ENCODE measurements around the gene RPS6KB2.
"Not testable (repeated sequence)": the region's sequence is repeated elsewhere in the genome, so short reads cannot be mapped to it uniquely, and the experiment has no call there.

Gene RPS6KB2

DNA sequence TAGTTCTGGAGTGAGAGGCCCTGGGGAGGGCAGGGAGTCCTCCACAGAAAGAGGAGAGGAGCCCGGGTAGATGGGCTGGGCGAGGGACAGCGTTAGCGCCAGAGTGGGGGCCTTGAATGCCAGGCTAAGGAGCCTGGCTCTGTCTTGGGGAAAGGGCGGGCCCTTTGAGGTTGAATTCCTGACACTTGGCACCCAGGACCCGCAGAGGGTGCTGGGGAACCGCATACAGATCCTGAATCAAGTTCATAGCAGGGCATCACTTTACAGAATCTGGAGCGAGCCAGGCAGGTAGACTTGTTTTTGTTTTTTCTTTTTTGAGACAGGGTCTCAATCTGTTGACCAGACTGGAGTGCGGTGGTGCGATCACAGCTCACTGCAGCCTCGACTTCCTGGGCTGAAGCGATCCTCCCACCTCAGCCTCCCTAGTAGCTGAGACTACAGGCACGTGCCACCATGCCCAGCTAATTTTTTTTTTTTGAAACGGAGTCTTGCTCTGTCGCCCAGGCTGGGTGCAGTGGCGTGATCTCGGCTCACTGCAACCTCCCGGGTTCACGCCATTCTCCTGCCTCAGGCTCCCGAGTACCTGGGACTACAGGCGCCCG, 6.8 kb upstream of the RPS6KB2 start:
- Histone ChIP-seq H3K4me3 (peak overlapping the region in 4 of 10 experiments; percentile 62 to 75 (median 68); a peak in 6 of 20 replicates), H3K27me3 (peaks cover 0 to 23% (median 0%) of the 10 kb centered on the region in 11 experiments; a peak in 3 of 22 replicates), H3K4me1 (peaks cover 48 to 66% (median 56%) of the 10 kb centered on the region in 10 experiments), H3K4me2 (peak overlapping the region in 10 of 11 experiments; percentile 8 to 100 (median 96); a peak in 16 of 22 replicates), H3K9ac (no peak overlapping the region), H4K20me1 (peaks cover 0 to 35% (median 0%) of the 10 kb centered on the region in 11 experiments; a peak in 9 of 22 replicates), H3K27ac (no peak overlapping the region), H3K9me3 (replicated peaks in 1 of 11) (no peaks in the 10 kb centered on the region), H3K36me3 (no peaks in the 10 kb centered on the region)
- TF ChIP-seq Cebpa-rat (IDR thresholded peaks at IDR 0.05) = no peak

GRCh38 chr11:67422891-67423290, 5.4 kb upstream of the RPS6KB2 start:
- Histone ChIP-seq H3K4me2 (no peak overlapping the region), H3K9me3 (replicated peaks in 1 of 11) (no peaks in the 10 kb centered on the region), H3K27ac (no peak overlapping the region), H3K4me1 (peaks cover 41 to 61% (median 50%) of the 10 kb centered on the region in 10 experiments), H4K20me1 (peaks cover 0 to 25% (median 0%) of the 10 kb centered on the region in 11 experiments; a peak in 8 of 22 replicates), H3K36me3 (no peaks in the 10 kb centered on the region), H3K9ac (no peak overlapping the region), H3K4me3 (no peak overlapping the region), H3K27me3 (peaks cover 0 to 13% (median 0%) of the 10 kb centered on the region in 11 experiments; a peak in 2 of 22 replicates)
- no peak for TF ChIP-seq Cebpa-rat (IDR thresholded peaks at IDR 0.05)

DNA sequence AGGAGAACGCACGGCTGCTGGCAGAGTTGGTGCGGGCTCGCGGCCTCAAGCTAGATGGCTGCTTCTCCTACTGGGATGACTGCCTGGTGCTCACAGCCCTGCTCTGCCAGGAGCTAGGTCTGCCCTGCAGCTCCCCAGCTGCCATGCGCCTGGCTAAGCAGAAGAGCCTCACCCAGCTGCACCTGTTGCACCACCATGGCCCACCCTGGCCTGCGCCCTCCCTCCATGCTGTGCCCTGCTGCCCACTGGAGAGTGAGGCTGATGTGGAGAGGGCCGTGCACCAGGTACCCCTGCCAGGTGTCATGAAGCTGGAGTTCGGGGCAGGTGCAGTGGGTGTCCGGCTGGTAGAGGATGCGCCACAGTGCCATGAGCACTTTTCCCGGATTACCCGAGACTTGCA, 4.8 kb upstream of the RPS6KB2 start:
- no peaks in the 10 kb centered on the region for H3K36me3 ChIP-seq
- peaks cover 36 to 55% (median 45%) of the 10 kb centered on the region in 10 experiments for H3K4me1 ChIP-seq
- no peak overlapping the region for H3K4me2 ChIP-seq
- H4K20me1 ChIP-seq = peaks cover 0 to 19% (median 0%) of the 10 kb centered on the region in 11 experiments; a peak in 8 of 22 replicates
- no peaks in the 10 kb centered on the region for H3K9me3 ChIP-seq (replicated peaks in 1 of 11)
- no peak overlapping the region for H3K4me3 ChIP-seq
- H3K27me3 ChIP-seq = peaks cover 0 to 7% (median 0%) of the 10 kb centered on the region in 11 experiments; a peak in 2 of 22 replicates
- no peak overlapping the region for H3K27ac ChIP-seq
- no peak for TF ChIP-seq Cebpa-rat (IDR thresholded peaks at IDR 0.05)
- no peak overlapping the region for H3K9ac ChIP-seq

- H4K20me1 ChIP-seq = peaks cover 0 to 16% (median 2%) of the 10 kb centered on the region in 11 experiments; a peak in 9 of 22 replicates
- peak overlapping the region in 2 of 11 experiments; percentile 8 to 29; a peak in 2 of 22 replicates for H3K9ac ChIP-seq
- H3K4me3 ChIP-seq = no peak overlapping the region
- no peaks in the 10 kb centered on the region for H3K36me3 ChIP-seq
- H3K27ac ChIP-seq = peak overlapping the region in 1 of 11 experiments; percentile 22; a peak in 1 of 22 replicates
- H3K27me3 ChIP-seq = peaks cover 0 to 5% (median 0%) of the 10 kb centered on the region in 11 experiments; a peak in 1 of 22 replicates
- H3K4me2 ChIP-seq = peak overlapping the region in 8 of 11 experiments; percentile 7 to 48 (median 36); a peak in 7 of 22 replicates
- H3K4me1 ChIP-seq = peaks cover 33 to 52% (median 41%) of the 10 kb centered on the region in 10 experiments
- no peaks in the 10 kb centered on the region for H3K9me3 ChIP-seq (replicated peaks in 1 of 11)
- TF ChIP-seq Cebpa-rat (IDR thresholded peaks at IDR 0.05) = no peak
Measured at GRCh38 chr11:67423891-67424613, 4.2 kb upstream of the RPS6KB2 start.

DNA sequence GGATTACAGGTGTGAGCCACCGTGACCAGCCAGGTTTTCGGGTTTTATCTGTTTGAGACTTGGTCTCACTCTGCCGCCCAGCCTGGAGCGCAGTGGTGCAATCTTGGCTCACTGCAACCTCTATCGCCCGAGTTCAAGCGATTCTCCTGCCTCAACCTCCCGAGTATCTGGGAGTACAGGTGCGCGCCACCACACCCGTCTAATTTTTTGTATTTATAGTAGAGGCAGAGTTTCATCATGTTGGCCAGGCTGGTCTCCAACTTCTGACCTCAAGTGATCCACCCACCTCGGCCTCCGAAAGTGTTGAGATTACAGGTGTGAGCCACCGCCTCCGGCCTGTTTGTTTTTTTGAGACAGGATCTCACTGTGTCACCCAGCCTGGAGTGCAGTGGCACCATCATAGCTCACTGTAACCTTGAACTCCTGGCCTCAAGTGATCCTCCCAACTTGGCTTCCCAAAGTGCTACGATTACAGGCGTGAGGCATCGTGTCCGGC, 882 bp upstream of the RPS6KB2 start:
- H3K9me3 ChIP-seq (replicated peaks in 1 of 11); H3K27me3 ChIP-seq: not testable (repeated sequence)
- peak overlapping the region; percentile 79 to 99 (median 89) for H3K4me3 ChIP-seq
- H3K4me2 ChIP-seq = peak overlapping the region; percentile 79 to 95 (median 89)
- peaks cover 19 to 32% (median 27%) of the 10 kb centered on the region in 11 experiments for H3K36me3 ChIP-seq
- peaks cover 26 to 52% (median 39%) of the 10 kb centered on the region in 10 experiments for H3K4me1 ChIP-seq
- H3K9ac ChIP-seq = peak overlapping the region; percentile 86 to 96 (median 90)
- H3K27ac ChIP-seq = peak overlapping the region; percentile 21 to 88 (median 80); a peak in 21 of 22 replicates
- peaks cover 0 to 34% (median 17%) of the 10 kb centered on the region in 11 experiments; a peak in 11 of 22 replicates for H4K20me1 ChIP-seq

- Histone ChIP-seq H3K4me3 (peak overlapping the region; percentile 79 to 99 (median 89)), H4K20me1 (peaks cover 0 to 51% (median 34%) of the 10 kb centered on the region in 11 experiments; a peak in 18 of 22 replicates), H3K27ac (peak overlapping the region; percentile 63 to 88 (median 80); a peak in 19 of 22 replicates), H3K9me3 (replicated peaks in 1 of 11) (no peaks in the 10 kb centered on the region), H3K27me3 (no peaks in the 10 kb centered on the region), H3K9ac (peak overlapping the region; percentile 86 to 96 (median 90)), H3K36me3 (peaks cover 37 to 49% (median 44%) of the 10 kb centered on the region in 11 experiments), H3K4me1 (peaks cover 28 to 67% (median 55%) of the 10 kb centered on the region in 10 experiments), H3K4me2 (peak overlapping the region; percentile 79 to 98 (median 91))
- no peak for TF ChIP-seq Cebpa-rat (IDR thresholded peaks at IDR 0.05)
Measured at GRCh38 chr11:67429038-67429668, 859 bp downstream of the RPS6KB2 start.

- Histone ChIP-seq H3K9me3 (replicated peaks in 1 of 11) (no peaks in the 10 kb centered on the region), H3K4me3 (peak overlapping the region in 9 of 10 experiments; percentile 80 to 99 (median 90); a peak in 11 of 20 replicates), H3K4me1 (peaks cover 27 to 67% (median 55%) of the 10 kb centered on the region in 10 experiments), H3K36me3 (peaks cover 42 to 55% (median 50%) of the 10 kb centered on the region in 11 experiments), H3K27me3 (no peaks in the 10 kb centered on the region), H3K4me2 (peak overlapping the region; percentile 79 to 98 (median 91)), H4K20me1 (peaks cover 0 to 57% (median 40%) of the 10 kb centered on the region in 11 experiments; a peak in 18 of 22 replicates), H3K9ac (peak overlapping the region; percentile 86 to 96 (median 90); a peak in 18 of 22 replicates), H3K27ac (no peak overlapping the region)
- no peak for TF ChIP-seq Cebpa-rat (IDR thresholded peaks at IDR 0.05)
Measured at GRCh38 chr11:67429722-67430121, 1.4 kb downstream of the RPS6KB2 start.

Measured in BLaER1 treated with 17β-estradiol and CSF1 and Interleukin-3, amounts not matched to agents 10 nM and 100 nM (cell line).